HG02938 (cell line): ENCODE data around the gene EEF2KMT.
"Not testable (repeated sequence)": the region's sequence is repeated elsewhere in the genome, so short reads cannot be mapped to it uniquely, and the experiment has no call there.

Experiments
- ATAC-seq: cut with Tn5 transposase; IDR thresholded peaks from one replicate; pipeline ENCODE4 v1.9.1; 2021; ENCODE audit warnings: mild to moderate bottlenecking, moderate library complexity; ENCODE audit not compliant: unreplicated experiment

EEF2KMT gene

DNA sequence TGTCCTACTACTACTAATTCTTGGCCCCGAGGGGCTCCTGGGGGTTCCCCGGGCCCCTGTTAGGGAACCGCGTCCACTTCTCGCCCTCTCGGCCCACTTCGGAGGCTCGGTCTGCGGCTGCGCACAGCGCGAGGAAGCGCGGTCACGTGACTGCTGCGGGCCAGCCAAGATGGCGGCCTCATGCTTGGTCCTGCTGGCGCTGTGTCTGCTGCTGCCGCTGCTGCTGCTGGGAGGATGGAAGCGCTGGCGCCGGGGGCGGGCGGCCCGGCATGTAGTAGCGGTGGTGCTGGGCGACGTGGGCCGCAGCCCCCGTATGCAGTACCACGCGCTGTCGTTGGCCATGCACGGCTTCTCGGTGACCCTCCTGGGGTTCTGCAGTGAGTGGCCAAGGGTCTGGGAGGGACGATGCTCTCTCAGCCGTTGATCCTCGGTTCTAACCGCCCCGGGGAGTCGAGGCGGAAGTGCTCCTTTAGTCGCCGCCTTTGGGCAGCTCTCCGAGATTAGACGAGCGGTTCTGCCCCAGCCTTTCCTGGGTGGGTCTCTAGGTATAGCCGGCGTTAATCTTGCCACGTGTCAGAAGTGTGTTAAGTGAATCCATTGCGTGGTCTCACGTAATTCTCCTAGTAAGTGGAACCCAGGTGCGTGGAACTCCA, 25.8 kb downstream of the EEF2KMT start, which contains the start of gene ALG1:
TSS of gene ALG1 (plus strand) at position 163 of the 653 bp plus-strand sequence. CDS start at position 170, 7 bp downstream.
- ATAC-seq: peak; percentile 82

GRCh38 chr16:5071341-5071680, 26.3 kb downstream of the EEF2KMT start:
- ATAC-seq: no peak

DNA sequence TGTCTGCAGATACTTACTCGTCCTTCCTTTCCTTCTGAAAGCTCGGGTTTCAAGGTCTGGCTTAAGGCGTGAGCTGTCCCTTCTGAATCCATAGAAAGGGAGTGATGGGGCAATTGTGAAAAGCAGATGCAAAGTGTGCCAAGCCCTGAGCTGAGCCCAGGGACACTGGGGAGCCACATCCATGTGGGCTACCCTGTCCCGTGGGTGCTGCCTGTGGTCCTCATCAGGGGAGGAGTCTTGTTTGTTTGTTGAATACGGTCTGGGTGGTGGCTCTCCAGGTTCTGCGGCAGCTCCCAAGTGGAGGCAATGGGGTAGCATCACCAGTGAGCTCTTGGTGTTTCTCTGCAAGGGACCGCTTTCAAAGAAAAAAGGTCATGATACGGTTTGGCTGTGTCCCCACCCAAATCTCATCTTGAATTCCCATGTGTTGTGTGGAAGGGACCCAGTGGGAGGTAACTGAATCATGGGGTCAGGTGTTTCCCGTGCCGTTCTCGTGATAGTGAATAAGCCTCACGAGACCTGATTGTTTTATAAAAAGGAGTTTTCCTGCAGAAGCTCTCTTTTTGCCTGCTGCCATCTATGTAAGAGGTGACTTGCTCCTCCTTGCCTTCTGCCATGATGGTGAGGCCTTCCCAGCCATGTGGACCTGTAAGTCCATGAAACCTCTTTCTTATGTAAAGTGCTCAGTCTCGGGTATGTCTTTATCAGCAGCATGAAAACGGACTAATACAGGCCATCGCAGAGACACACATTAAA, 27.0 kb downstream of the EEF2KMT start:
- no peak for ATAC-seq

- ATAC-seq: no peak
These were observed 27.7 kb downstream of the EEF2KMT start for GRCh38 chr16:5069854-5070253.

DNA sequence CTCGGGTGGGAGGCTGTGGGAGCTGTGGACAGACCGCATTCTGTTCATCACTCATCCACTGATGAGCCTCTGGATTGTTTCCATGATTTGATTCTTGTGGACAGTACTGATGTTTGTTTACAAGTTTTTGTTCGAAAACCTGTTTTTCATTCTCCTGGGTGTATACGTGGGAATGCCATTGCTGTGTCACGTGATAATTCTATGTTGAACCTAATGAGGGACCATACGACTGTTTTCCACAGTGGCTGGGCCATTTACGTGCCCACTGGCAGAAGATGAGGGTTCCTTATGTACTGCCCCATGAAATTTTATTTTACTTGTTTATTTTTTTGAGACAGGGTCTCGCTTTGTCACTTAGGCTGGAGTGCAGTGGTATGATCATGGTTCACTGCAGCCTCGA, 28.5 kb downstream of the EEF2KMT start:
- no peak for ATAC-seq

DNA sequence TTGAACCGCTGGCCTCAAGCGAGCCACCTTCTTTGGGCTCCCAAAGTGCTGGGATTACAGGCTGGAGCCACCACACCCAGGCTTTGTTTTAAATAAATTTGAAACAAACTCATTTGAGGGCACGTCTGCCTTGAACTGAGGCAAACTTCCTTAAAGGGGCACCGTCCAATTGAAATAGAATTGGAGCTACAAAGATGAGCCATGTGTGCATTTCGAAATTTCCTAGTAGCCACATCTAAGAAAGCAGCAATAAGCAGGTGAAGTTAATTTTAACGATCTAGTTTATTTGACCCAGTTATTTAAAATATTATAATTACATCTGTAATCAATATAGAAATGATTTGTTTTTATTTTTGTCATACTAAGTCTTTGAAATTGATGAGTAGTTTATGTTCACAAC, 31.1 kb downstream of the EEF2KMT start:
- ATAC-seq: no peak

- ATAC-seq: no peak
These were observed 31.8 kb downstream of the EEF2KMT start, which contains the start of gene C16orf89 for GRCh38 chr16:5065813-5066212. Gene C16orf89, minus strand, starts transcription at chr16:5065956. Its CDS starts 48 bp downstream, at chr16:5065908.

GRCh38 chr16:5065326-5065725, 32.3 kb downstream of the EEF2KMT start:
- no peak for ATAC-seq

DNA sequence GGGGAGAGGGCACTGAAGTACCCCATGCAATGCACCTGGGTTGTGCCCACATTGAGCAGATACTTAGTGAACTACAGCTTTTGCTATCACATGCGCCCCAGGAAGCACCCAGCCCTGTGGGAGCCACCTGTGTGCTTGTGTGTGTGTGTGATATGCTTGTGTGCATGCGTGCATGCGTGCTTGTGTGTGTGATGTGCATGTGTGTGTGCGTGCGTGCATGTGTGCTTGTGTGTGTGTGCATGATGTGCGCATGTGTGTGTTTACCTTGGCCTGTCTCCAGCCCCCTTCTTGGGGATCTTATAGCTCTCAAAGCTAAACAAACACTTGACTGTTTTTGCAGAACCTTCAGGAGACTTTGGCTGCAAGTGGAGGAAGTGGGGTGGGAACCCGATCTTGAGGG, 32.7 kb downstream of the EEF2KMT start:
- ATAC-seq: no peak

- no peak for ATAC-seq
These were observed 34.5 kb downstream of the EEF2KMT start for GRCh38 chr16:5062790-5063765.

DNA sequence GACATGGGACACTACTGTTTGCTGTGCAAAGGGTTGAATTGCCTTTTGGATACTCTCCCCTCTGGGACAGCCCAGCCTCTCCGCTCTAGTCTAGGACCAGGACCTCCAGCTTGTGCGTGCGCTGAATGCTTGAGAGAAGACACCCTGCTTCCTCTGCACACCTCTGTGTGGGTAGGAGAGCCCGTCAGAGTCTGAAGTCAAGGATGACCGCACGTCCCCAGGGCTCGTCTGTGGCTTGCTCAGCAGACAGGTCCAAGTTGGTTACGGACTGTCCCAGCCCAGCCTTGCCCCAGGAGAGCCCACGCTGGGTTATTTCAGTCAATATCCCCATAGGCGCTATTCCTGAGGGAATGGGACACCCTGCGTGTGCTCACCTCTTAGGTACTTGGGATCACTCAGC, 35.5 kb downstream of the EEF2KMT start:
- no peak for ATAC-seq

GRCh38 chr16:5060073-5060641, 37.4 kb downstream of the EEF2KMT start:
- ATAC-seq: no peak

- no peak for ATAC-seq
These were observed 38.1 kb downstream of the EEF2KMT start for GRCh38 chr16:5059386-5060072.

DNA sequence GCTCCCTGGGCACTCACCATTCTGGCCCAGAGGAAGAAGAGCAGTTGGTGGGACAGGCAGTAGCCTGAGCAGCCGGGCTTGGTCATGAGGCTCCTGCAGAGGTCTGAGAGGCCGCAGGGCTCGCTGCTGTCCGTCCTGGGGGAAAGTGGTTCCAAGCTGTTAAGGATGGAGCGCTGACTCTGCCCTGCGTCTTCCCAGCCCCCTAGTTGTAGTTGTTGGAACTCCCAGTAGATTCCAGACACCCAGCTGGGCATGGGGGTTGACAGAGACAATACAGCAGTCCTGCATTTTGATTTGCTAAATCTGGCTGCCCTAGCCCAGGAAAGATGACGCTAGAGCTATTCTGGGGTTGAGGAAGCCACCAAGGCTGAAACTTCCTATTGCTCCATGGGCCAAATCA, 39.1 kb downstream of the EEF2KMT start:
- ATAC-seq: no peak

DNA sequence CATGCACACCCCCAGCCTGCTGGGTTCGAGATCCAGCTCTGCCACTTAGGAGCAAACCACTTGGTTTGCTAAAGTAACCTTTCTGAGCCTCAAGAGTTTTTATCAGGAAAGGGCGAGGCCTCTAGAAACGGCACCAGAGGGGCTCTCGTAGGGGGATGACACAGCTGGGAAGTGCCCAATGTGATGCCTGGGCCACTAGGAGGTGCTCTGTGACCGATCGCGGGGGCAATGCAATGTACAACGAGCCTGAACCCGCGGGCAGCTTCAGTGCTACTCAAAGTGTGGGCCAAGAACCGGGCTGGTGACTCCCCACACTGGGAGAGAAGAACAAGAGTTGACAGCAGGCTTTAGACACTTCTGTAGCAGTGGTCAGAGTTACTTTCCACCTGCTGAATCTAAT, 41.2 kb downstream of the EEF2KMT start:
- ATAC-seq: no peak

GRCh38 chr16:5054876-5055865, 42.4 kb downstream of the EEF2KMT start:
- ATAC-seq: no peak

DNA sequence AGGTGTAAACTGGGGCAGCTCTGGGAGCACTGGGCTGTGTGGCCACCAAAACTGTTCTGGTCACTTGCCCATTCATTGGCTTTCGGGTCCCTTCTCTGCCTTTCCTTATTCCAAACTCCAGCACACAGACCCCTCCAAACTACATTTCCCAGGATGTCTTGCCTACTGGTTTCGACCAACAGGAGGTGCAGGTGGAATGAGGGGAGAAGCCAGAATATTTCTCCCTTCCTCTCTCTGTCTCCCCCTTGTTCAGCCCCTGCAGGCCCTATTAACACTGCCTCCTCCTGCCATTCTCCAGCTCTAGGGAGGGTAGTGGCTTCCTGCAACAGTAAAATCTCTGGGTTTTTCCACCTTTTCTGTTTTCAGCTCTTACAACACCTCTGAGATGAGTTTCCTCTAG, 50.7 kb downstream of the EEF2KMT start:
- ATAC-seq: no peak

DNA sequence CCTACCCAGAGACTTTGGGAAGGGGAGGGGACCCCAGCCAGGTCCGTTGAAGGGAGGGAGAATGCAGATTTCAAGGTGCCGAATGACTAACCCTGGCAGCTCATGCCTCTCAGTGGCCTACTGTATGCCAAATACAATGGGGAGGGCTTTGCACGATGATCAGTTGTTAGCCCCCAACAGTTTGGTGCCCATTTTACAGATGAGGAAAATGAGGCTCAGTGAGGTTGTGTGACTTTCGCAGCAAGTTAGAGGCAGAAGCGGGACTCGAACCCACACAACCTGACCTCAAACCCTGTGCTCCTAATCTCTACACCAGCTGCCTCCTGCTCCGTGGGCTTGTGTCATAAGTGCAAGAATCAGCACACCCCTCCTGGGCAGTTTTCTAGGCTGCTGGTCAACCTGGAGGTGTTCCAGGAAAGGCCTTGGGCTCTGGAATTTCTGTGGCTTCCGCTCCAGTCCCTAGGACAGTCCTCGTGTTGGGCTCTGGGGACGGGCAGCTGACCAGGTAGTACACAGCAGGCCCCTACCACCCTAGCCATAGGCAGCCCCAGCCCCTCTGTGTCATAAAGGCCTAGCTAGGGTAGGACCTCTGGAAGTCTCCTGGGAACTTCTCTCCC, 52.0 kb downstream of the EEF2KMT start:
- no peak for ATAC-seq

DNA sequence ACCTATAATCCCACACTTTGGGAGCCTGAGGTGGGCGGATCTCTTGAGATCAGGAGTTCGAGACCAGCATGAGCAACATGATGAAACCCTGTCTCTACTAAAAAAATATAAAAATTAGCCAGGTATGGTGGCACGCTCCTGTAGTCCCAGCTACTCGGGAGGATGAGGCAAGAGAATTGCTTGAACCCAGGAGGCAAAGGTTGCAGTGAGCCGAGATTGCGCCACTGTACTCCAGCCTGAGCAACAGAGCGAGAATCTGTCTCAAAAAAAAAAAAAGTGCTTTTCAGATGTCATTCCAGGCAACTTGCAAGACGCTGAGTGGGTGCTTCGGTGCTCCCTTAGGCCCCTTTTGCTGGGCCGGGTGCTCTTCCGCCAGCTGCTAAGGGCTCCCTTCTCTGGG, 53.0 kb downstream of the EEF2KMT start:
- ATAC-seq: not testable (repeated sequence)
